Endometrial microvascular endothelial cells (primary cell): ENCODE data around the gene TMEM120B. TPM values are rescaled to one million over a fixed set of nuclear protein-coding genes. Genes with fewer than 3 reads are reported as not detected.

Source experiments
- in situ Hi-C: cut with HindIII; loops from 2 replicates; pipeline ENCODE4 v1.10.0; 2017; ENCODE audit warnings: low sequenced_read_pairs, low pct_unique_long_range_greater_than_20kb; ENCODE audit errors: inconsistent ontology term
- total RNA-seq: library from RNA; depleted of rRNA; stranded (reverse); fragments of >200 nt; gene quantifications from one replicate; pipeline ENCODE4 v1.2.3, GENCODE V29; 2015; ENCODE audit errors: inconsistent ontology term

Gene TMEM120B
- total RNA-seq, 1 donor from 2014 or later, result 9.8 TPM

DNA sequence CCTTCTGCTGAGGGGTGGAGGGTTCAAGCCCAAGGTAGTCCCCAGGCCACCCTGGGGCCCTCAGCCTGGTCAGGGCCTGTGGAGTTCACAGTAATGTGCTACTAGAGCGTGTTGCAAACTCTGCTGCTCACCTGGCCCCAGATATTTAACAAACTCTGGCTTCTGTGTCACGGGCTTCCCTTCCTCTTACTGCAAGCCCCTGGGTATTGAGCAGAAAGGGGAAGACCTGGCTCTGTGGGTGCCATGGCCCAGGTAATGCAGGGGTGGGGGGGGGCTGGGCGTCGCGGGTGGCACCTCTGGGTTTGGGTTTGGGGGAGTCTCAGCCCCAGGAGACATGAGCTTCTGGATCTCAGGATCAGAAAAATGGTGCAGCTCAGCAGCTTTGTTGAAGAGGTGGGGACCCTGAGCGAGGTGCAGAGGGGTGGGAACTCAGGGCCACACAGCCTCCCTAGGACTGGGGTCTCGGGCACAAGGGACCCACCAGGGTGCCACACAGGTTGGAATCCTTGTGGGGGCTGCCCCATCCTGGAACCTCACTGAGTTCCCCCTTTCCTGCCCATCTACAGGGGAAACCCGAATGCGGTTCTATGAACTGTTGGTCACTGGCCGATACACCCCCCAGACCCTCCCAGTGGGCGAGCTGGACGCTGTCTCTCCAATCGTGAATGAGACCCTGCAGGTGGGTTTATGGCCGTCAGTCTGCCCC is 95.2 kb downstream of the TMEM120B start:
- in situ Hi-C loops, result no loop called here

DNA sequence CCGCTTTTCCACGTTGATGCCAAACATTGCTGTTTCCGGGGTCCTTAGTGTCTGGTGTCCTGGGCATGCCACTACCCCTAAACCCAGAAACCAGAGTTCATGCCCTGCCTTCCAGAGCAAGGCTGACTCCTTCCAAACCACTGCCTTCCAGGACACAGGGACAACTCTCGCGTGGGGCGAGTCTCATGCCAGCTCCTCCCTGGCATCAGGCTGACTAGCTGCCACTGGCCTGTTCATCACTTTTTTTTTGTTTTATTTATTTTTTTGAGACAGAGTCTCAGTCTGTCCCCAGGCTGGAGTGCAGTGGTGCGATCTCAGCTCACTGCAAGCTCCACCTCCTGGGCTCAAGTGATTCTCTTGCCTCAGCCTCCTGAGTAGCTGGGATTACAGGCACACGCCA is 96.1 kb downstream of the TMEM120B start:
- in situ Hi-C loops, result no loop called here

DNA sequence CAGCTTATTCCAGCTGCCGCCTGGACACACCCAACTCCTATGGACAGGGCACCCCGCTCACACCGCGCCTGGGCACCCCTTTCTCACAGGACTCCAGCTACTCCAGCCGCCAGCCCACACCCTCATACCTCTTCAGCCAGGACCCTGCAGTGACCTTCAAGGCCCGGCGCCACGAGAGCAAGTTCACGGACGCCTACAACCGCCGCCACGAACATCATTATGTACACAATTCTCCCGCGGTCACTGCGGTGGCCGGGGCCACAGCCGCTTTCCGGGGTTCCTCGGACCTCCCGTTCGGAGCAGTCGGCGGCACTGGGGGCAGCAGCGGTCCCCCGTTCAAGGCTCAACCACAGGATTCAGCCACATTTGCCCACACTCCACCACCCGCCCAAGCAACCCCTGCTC is 97.2 kb downstream of the TMEM120B start:
- in situ Hi-C loops, result no loop called here

DNA sequence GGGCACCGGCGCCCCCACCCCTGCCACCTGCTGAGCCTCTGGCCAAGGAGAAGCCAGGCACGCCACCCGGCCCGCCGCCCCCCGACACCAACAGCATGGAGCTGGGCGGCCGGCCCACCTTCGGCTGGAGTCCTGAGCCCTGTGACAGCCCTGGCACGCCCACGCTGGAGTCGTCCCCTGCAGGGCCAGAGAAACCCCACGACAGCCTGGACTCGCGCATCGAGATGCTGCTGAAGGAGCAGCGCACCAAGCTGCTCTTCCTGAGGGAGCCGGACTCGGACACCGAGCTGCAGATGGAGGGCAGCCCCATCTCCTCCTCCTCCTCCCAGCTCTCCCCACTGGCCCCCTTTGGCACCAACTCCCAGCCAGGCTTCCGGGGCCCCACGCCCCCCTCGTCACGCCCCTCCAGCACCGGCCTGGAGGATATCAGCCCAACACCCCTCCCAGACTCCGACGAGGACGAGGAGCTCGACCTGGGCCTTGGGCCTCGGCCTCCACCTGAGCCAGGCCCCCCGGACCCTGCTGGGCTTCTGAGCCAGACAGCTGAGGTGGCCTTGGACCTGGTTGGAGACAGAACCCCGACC is 97.8 kb downstream of the TMEM120B start:
- in situ Hi-C loops, result no loop called here

DNA sequence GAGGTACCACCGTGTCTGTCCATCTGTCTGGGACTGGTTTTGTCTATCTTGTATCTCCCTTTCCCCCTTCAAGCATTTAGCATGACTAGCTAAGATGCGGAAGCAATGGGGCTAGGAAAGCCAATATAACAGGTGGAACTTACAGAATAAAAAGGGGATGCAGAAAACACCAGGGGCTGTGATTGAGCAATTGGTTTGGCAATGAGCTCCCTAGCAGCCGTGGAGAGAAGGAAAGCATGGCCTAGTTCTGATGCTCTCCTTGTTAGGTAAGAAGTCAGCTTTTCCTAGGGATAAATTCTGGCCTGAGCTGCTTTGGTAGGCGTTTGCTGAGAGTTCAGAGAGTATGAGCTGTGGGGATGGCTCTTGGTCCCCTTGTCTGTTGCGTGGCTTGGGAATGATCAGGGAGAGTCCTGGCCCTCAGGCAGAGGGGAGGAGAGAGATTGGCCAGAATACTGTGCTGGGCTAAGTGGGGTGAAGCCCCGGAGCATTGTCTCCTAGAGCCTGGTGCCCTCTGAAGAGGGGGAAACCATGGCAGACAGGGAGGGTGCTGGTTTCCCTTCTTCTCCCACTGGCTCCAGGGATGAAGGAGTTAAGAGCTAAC is 98.4 kb downstream of the TMEM120B start:
- in situ Hi-C loops, result no loop called here

DNA sequence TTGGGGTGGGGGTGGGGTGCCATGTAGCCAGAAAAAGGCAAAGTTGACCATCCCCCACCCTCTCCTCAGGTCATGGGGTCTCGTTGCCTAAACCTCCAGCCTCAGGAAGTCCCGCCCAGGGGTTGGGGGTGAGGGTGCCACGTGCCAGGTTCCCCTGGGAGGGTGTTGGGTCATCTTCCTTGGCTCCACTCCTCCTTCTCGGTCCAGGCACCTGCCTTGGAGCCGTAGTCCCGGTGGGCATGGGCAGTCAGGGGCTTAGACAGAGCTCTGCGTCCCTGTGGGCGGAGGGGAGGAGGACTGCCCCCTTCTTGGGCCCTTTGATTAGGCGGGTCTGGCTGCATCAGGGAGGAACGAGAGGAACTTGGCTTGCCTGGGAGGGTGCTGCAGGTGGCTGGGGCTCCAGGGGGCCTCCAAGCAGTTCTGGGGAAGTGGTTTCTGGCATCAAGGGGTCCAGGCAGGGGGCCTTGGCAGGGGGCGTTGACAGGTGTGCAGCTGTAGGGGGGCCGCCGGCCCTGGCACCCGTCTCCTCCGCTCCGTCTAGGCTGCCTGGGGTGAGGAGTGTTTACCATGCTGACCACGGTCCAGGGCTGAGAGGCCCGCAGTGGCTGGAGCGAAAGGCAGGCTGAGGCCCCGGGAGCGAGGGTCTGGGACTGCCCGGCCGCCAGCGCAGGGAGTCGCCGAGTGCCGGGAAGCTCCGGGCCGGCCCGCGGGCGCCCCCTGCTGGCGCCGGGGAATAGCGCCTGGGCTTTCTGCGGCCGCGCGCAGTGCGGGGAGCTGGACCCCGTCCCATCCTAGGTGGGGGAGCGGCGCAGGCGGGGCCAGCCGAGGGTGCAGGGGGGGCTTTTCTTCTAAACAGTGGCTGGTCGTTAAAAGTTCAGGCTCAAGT is 99.1 kb downstream of the TMEM120B start:
- in situ Hi-C loops, result no loop called here

DNA sequence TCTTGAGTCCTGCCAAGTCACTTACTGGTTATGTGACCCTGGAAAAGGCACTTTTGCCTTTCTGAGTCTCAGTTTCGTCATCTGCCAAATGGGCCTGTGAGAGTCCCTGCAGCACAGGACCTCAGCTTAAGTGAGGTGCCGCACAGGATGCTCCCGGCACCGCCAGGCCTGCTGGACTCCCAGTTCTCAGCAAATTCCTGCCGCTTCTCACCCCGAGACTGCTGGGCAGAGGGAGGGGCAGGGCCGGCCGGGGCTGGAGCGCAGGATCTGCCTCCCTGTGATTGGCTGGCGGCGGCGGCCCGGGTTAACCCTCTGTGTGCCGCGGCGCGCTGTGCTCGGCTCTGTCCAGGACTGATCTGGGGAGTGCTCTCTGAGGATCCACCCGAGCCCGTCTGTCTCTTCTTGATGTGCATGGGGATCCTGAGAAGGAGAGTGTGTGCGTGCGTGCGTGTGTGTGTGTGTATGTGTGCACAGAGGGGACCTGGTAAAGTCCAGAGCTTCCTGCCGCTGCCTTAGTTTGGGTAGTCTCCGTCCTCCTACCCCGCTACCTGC is 99.8 kb downstream of the TMEM120B start:
- in situ Hi-C loops, result no loop called here

DNA sequence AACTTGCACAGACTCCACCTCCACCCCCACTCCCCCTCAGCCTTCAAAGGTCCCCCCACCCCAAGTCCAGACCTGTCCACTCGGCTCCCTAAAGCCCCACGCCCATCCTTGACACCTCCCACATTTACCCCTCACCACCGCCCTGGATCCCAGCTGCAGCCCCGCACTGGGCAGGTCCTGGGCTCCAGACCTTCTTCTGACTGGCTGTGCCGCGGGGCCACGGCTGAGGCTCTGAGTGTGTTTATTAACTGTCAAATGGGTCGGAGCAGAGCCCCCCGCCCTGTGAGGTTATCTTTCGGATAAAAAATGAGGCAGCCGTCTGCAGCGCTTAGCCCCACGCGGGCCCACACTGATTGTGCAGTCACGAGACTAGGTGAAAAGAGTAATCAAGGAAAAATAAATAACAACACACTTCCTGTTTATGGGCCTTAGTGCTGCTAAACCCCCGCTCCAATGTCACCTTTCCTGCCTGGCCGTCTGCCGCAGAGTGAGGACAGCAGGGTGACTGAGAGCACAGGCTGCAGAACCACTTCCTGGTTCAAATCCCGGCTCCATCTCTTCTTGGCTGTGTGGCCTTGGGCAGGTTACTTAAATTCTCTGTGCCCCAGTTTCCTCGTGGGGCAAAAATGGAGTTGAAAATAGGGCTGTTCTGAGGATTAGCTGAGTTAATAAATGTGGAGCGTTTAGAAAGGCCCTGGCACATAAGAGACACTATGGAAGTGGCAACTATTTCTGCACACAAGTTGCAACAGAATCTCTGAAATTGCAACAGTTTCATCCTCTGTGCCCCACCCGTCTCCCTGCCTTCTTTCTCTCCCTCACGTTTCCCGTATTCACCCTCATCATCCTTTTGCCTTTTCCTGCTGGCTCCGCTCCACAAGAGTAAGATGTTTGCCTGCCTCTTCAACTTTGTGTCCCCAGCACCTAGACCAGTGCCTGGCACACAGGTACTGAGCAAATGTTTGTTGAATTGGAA is 100.7 kb downstream of the TMEM120B start:
- in situ Hi-C loops, result no loop called here

DNA sequence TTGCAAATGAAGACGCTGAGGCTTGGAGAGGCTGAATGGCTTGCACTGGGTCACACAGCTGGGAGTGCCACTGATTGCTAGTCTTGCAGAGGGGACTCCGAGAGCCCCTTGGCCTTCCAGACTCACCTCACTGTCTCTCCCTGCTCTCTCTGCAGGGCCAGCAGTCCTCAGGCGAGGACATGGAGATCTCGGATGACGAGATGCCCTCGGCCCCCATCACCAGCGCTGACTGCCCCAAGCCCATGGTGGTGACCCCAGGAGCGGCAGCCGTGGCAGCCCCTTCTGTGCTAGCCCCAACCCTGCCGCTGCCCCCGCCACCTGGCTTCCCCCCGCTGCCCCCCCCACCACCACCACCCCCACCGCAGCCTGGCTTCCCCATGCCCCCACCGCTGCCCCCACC is 101.4 kb downstream of the TMEM120B start:
- in situ Hi-C loops, result no loop called here

DNA sequence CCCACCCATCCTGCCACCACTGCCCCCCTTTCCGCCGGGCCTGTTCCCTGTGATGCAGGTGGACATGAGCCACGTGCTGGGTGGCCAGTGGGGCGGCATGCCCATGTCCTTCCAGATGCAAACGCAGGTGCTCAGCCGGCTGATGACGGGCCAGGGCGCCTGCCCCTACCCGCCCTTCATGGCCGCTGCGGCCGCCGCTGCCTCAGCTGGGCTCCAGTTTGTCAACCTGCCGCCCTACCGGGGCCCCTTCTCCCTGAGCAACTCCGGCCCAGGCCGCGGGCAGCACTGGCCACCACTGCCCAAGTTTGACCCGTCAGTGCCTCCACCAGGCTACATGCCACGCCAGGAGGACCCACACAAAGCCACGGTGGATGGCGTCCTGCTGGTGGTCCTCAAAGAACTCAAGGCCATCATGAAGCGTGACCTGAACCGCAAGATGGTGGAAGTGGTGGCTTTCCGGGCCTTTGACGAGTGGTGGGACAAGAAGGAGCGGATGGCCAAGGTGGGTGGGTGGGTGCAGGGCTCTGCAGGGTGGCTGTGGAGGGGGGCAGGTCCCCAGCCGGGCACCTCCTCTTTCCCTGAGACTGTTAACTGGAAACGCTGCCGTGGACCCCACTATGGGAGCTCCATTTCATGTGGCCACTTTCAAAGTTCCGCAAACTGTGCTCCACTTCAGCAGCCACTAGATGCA is 102.0 kb downstream of the TMEM120B start:
- in situ Hi-C loops, result no loop called here

DNA sequence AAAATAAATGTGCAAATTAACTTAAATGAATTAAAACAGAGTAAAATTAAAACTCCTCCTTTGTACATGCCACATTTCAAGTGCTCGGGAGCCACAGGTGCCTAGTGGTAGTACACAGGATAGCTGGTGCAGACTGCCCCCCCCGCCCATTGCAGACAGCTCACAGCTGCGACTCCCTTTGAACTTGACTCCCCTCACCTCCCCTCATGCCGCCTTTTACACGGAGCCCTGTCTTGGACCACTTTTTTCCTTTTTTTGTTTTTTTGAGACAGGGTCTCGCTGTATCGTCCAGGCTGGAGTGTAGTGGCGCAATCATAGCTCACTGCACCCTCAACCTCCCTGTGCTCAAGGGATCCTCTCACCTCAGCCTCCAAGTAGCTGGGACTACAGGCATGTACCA is 102.7 kb downstream of the TMEM120B start:
- in situ Hi-C loops, result no loop called here

DNA sequence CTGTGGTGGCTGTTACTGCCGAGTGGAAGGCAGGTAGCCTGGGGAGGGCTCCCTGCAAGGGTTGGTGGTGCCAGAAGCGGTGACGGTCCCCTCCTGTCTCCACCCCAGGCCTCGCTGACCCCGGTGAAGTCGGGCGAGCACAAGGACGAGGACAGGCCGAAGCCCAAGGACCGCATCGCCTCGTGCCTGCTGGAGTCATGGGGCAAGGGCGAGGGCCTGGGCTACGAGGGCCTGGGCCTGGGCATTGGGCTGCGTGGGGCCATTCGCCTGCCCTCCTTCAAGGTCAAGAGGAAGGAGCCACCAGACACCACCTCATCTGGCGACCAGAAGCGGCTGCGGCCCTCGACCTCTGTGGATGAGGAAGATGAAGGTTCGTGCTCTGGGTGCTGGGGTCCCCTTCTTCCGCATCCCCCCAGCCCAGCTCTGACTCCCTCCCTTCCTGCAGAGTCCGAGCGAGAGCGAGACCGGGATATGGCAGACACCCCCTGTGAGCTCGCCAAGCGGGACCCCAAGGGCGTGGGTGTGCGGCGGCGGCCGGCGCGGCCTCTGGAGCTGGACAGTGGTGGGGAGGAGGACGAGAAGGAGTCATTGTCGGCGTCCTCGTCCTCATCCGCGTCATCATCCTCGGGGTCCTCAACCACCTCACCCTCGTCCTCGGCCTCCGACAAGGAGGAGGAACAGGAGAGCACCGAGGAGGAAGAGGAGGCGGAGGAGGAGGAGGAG is 104.5 kb downstream of the TMEM120B start:
- in situ Hi-C loops, result no loop called here

DNA sequence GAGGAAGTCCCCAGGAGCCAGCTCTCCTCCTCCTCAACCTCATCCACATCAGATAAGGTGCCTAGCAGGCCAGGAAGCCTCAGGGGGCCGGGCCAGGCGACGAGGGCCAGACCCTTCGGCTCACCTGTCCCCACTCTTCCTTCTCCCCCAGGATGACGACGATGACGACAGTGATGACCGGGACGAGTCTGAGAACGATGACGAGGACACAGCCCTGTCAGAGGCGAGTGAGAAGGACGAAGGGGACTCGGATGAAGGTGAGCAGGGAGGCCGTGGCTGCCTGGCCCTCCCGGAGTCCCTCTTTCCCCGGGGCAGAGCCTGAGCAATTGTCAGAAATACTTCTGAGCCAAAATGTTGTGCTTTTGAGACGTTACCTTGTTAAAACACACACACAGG is 105.1 kb downstream of the TMEM120B start:
- in situ Hi-C loops, result no loop called here

DNA sequence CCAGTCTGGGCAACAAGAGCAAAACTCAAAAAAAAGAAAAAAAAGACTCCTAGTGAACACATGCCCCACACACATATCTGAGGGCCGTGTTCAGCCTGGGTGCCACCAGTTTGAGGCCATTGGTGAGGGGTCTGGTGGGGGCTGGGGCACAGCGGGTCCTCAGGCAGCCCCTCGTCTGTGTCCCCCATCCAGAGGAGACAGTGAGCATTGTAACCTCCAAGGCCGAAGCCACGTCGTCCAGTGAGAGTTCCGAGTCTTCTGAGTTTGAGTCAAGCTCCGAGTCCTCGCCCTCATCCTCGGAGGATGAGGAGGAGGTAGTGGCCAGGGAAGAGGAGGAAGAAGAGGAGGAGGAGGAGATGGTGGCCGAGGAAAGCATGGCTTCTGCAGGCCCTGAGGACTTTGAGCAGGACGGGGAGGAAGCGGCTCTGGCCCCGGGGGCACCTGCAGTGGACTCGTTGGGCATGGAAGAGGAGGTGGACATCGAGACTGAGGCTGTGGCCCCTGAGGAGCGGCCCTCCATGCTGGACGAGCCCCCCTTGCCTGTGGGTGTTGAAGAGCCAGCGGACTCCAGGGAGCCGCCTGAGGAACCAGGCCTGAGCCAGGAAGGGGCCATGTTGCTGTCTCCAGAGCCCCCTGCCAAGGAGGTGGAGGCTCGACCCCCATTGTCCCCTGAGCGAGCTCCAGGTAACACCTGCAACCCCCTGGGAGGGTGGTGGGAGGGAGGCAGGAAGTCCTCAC is 106.8 kb downstream of the TMEM120B start:
- in situ Hi-C loops, result no loop called here

DNA sequence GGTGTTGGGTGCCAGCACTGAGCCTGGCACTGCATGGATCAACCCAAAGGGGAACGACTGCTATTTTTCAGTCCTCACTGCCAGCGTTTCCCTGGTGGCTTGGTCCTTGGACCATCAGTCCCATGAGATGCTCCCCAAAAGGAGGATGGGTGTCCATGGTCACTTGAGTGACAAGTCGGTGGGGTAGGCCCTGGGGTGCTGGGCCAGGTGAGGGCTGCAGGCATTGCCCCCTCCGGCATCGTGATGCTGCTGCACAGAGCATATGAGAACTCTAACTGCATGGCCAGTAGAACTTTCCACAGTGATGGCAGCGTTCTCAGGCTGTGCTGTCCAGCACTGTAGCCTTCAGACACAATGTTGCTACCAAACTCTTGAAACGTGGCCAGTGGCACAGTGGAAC is 107.5 kb downstream of the TMEM120B start:
- in situ Hi-C loops, result no loop called here

DNA sequence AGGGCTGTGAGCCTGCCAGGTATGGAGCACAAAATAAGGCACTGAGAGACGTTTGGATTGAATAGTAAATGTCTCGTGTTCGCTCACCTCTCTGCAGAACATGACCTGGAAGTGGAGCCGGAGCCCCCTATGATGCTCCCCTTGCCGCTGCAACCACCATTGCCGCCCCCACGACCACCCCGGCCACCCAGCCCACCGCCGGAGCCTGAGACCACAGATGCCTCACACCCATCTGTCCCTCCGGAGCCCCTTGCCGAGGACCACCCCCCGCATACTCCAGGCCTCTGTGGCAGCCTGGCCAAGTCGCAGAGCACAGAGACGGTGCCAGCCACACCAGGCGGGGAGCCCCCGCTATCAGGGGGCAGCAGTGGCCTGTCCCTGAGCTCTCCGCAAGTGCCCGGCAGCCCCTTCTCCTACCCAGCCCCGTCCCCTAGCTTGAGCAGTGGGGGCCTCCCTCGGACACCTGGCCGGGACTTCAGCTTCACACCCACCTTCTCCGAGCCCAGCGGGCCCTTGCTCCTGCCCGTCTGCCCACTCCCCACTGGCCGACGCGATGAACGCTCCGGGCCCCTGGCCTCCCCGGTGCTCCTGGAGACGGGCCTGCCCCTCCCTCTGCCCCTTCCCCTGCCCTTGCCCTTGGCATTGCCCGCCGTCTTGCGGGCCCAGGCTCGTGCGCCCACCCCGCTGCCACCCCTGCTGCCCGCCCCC is 110.0 kb downstream of the TMEM120B start:
- in situ Hi-C loops, result no loop called here
